Stimulated activated naive CD8-positive, alpha-beta T cell treated with anti-CD3 and anti-CD28 coated beads, Interleukin-15, Interleukin-2, amounts not matched to agents 100 U/mL and 50 U/mL, for 24 hours (primary cell): ENCODE results near the gene FHIT.

ENCODE experiments used
- ATAC-seq: fragments of 150-1000 bp; cut with Tn5 transposase; one replicate; pipeline ENCODE4 v1.10.0; 2021
- DNase-seq: peaks from one replicate; pipeline ENCODE4 v3.0.0; 2021

Gene FHIT

GRCh38 chr3:60160822-60161748 is 1090.2 kb downstream of the FHIT start:
- no peak for ATAC-seq
- DNase-seq = no peak

GRCh38 chr3:60160111-60160821 is 1091.0 kb downstream of the FHIT start:
- no peak for DNase-seq
- no peak for ATAC-seq

GRCh38 chr3:60158035-60158434 is 1093.2 kb downstream of the FHIT start:
- ATAC-seq = no peak
- DNase-seq = no peak

GRCh38 chr3:60154011-60154410 is 1097.2 kb downstream of the FHIT start:
- no peak for DNase-seq

GRCh38 chr3:60153221-60153999 is 1097.8 kb downstream of the FHIT start:
- ATAC-seq (no peak), DNase-seq (no peak)

More at GRCh38 chr3:60154011-60154410, 1097.2 kb downstream of the FHIT start:
- no peak for ATAC-seq

GRCh38 chr3:60149501-60149900 is 1101.8 kb downstream of the FHIT start:
- ATAC-seq (no peak), DNase-seq (no peak)

- ATAC-seq = no peak
- no peak for DNase-seq
Measured at GRCh38 chr3:60147249-60147950, 1103.9 kb downstream of the FHIT start.

GRCh38 chr3:60146121-60146520 is 1105.1 kb downstream of the FHIT start:
- no peak for ATAC-seq
- no peak for DNase-seq

- DNase-seq (no peak), ATAC-seq (no peak)
Measured at GRCh38 chr3:60144071-60144470, 1107.2 kb downstream of the FHIT start.

- no peak for DNase-seq
Measured at GRCh38 chr3:60142009-60142408, 1109.2 kb downstream of the FHIT start.

GRCh38 chr3:60140160-60140559 is 1111.1 kb downstream of the FHIT start:
- DNase-seq (peak; percentile 5), ATAC-seq (no peak)

More at GRCh38 chr3:60142009-60142408, 1109.2 kb downstream of the FHIT start:
- no peak for ATAC-seq

- DNase-seq (no peak), ATAC-seq (no peak)
Measured at GRCh38 chr3:60136601-60137000, 1114.7 kb downstream of the FHIT start.

- DNase-seq (no peak), ATAC-seq (no peak)
Measured at GRCh38 chr3:60135474-60135873, 1115.8 kb downstream of the FHIT start.

- DNase-seq (no peak), ATAC-seq (no peak)
Measured at GRCh38 chr3:60133269-60134162, 1117.7 kb downstream of the FHIT start.

- no peak for DNase-seq
- no peak for ATAC-seq
Measured at GRCh38 chr3:60131618-60132017, 1119.6 kb downstream of the FHIT start.

- DNase-seq = no peak
- ATAC-seq = no peak
Measured at GRCh38 chr3:60126511-60127304, 1124.5 kb downstream of the FHIT start.

- ATAC-seq (no peak), DNase-seq (no peak)
Measured at GRCh38 chr3:60125686-60126085, 1125.6 kb downstream of the FHIT start.

GRCh38 chr3:60120245-60120644 is 1131.0 kb downstream of the FHIT start:
- ATAC-seq (no peak), DNase-seq (no peak)

GRCh38 chr3:60114191-60114590 is 1137.1 kb downstream of the FHIT start:
- ATAC-seq = no peak
- DNase-seq = no peak

- ATAC-seq = no peak
- no peak for DNase-seq
Measured at GRCh38 chr3:60107275-60107674, 1144.0 kb downstream of the FHIT start.
